Measurements from ENCODE around the gene ABCC4.

GRCh38 chr13:95136638-95137037 lies 164.6 kb downstream of the ABCC4 start:
- no peak for TF ChIP-seq CTCF (conservative IDR thresholded peaks at IDR 0.05; ENCODE audit: low read depth, low read length)
- TF ChIP-seq EZH2 (IDR thresholded peaks at IDR 0.05; ENCODE audit: borderline replicate concordance, low read depth, low read length, poor library complexity, severe bottlenecking), result no peak

All from A673 (cell line).